GM12891 (cell line): ENCODE results near the gene SYT17.

ENCODE experiments used
- POLR2A ChIP-seq: IDR thresholded peaks from 2 replicates; pipeline ENCODE4 v1.6.1; 2011; ENCODE audit warnings: low read depth, low read length, control low read depth
- POLR2AphosphoS5 ChIP-seq: IDR thresholded peaks from 2 replicates; pipeline ENCODE4 v1.6.1; 2011; ENCODE audit warnings: low read depth, low read length, control low read depth
- POU2F2 ChIP-seq: IDR thresholded peaks from 2 replicates; pipeline ENCODE4 v1.6.1; 2011; ENCODE audit warnings: low read depth, mild to moderate bottlenecking, control low read depth, low read length, moderate library complexity
- SPI1 ChIP-seq: IDR thresholded peaks from 2 replicates; pipeline ENCODE4 v1.6.1; 2011; ENCODE audit warnings: low read depth, low read length, control low read depth
- TAF1 ChIP-seq: IDR thresholded peaks from 2 replicates; pipeline ENCODE4 v1.6.1; 2011; ENCODE audit warnings: low read depth, low read length, control low read depth

DNA sequence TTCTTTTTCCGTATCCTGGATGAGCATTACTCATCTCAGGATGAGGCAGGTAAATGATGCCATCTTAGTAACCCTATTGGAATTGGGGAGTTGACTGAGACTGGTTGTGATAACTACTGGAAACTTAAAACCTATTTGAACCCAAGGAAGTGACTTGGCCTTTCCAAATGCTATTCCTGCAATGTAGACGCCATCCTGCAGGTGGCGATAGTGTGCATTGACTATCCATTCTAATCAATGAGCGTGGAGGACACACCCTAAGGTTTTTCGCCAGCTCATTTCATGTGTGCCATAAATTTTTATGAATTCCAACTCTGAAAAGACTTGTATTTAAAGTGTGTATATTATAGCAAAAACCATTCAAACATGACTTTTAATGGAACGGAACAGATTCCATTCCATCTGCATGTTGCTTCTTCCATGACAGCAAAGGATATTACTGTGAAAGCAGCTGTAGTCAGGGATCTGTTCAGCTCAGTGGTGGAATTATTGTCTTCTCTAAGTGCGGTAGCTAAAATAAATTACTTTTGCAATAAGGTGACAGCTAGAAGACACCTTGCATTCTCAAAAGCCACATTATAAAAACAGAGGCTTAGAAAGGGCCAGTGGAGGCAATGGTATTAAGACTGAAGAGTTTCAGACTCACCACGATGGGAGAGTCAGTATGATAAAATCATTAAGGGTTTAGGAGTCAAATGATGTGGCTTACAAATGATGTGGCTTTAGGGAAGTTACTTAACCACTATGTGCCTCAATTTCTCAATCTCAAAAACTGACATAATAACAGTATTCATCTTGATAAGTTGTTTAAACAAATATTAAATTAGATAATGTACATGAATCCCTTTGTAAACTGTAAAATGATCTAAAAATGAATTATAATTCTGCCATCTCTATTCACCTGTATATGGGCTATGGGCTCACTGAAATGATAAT lies 55.5 kb downstream of the SYT17 start:
- TF ChIP-seq POLR2A (no peak), SPI1 (no peak), POLR2AphosphoS5 (no peak), TAF1 (no peak), POU2F2 (no peak)
